K562 (cell line): ENCODE data around the gene LYAR. TPM values are rescaled to one million over a fixed set of nuclear protein-coding genes. Genes with fewer than 3 reads are reported as not detected.

Source experiments
- AFF4 ChIP-seq: sonication (generic); formaldehyde crosslinking; IDR thresholded peaks from 2 replicates; pipeline ENCODE4 v1.8.0; 2023; ENCODE audit warnings: mild to moderate bottlenecking, missing genetic modification reagents
- ARID3B ChIP-seq: fragments of 250-450 bp; sonication (Bioruptor Pico); IDR thresholded peaks from 2 replicates; pipeline ENCODE4 v1.4.0; 2020; ENCODE audit warnings: borderline replicate concordance
- CBX5 ChIP-seq: IDR thresholded peaks from 2 replicates; pipeline ENCODE4 v1.6.1; 2014; ENCODE audit warnings: low read depth, borderline replicate concordance
- E2F5 ChIP-seq: sonication (generic); formaldehyde crosslinking; IDR thresholded peaks from 2 replicates; pipeline ENCODE4 v1.8.0; 2022; ENCODE audit warnings: mild to moderate bottlenecking, missing genetic modification reagents
- ETS1 ChIP-seq: conservative IDR thresholded peaks from 2 replicates; pipeline ENCODE4 v1.6.1; 2011; ENCODE audit warnings: low read depth, mild to moderate bottlenecking, low read length; ENCODE audit not compliant: control insufficient read depth
- ETV6 ChIP-seq, 3 experiments: fragments of 150-350 bp in 1 of 3; sonication (generic) in 1 of 3; formaldehyde crosslinking in 1 of 3; IDR thresholded peaks; 2 replicates each; pipeline versions ENCODE4 v1.6.1 to v1.8.0; 2014 to 2022; ENCODE audit warnings: borderline replicate concordance in 2 of 3, low read depth in 2 of 3, antibody characterized with exemption in 1 of 3, low read length in 1 of 3, mild to moderate bottlenecking in 1 of 3, missing genetic modification reagents in 1 of 3
- FOXP1 ChIP-seq: sonication (generic); formaldehyde crosslinking; IDR thresholded peaks from 2 replicates; pipeline ENCODE4 v1.8.0; 2022; ENCODE audit warnings: mild to moderate bottlenecking, missing genetic modification reagents
- GTF2F1 ChIP-seq: IDR thresholded peaks from 2 replicates; pipeline ENCODE4 v1.6.1; 2011; ENCODE audit warnings: low read depth, low read length, improper control_type of control experiment
- MCM3 ChIP-seq: fragments of 450-650 bp; IDR thresholded peaks from 2 replicates; pipeline ENCODE4 v1.6.1; 2016
- MCM5 ChIP-seq: fragments of 450-650 bp; IDR thresholded peaks from 2 replicates; pipeline ENCODE4 v1.6.1; 2016; ENCODE audit warnings: low read depth
- MEIS2 ChIP-seq: fragments of 450-650 bp; IDR thresholded peaks from 2 replicates; pipeline ENCODE4 v1.6.1; 2014; ENCODE audit warnings: mild to moderate bottlenecking; ENCODE audit not compliant: partially characterized antibody
- TAF15 ChIP-seq: fragments of 200-400 bp; formaldehyde crosslinking; IDR thresholded peaks from 2 replicates; pipeline ENCODE4 v1.6.1; 2017; ENCODE audit warnings: mild to moderate bottlenecking, low read depth, low read length, moderate library complexity
- TCF7 ChIP-seq: sonication (generic); IDR thresholded peaks from 2 replicates; pipeline ENCODE4 v1.6.1; 2016; ENCODE audit warnings: antibody characterized with exemption, borderline replicate concordance
- TFAP4 ChIP-seq: sonication (generic); formaldehyde crosslinking; IDR thresholded peaks from 2 replicates; pipeline ENCODE4 v1.8.0; 2022; ENCODE audit warnings: missing genetic modification reagents, mild to moderate bottlenecking, moderate library complexity, borderline replicate concordance
- ZBTB17 ChIP-seq: fragments of 450-650 bp; formaldehyde crosslinking; IDR thresholded peaks from 2 replicates; pipeline ENCODE4 v1.4.0; 2020; ENCODE audit warnings: mild to moderate bottlenecking
- ZNF551 ChIP-seq: fragments of 250-450 bp; sonication (Bioruptor Pico); IDR thresholded peaks from 2 replicates; pipeline ENCODE4 v1.5.0; 2021; ENCODE audit warnings: mild to moderate bottlenecking, moderate library complexity
- polyA plus RNA-seq, 8 experiments: library from polyadenylated mRNA; depleted of rRNA in 4 of 8; stranded (reverse) in 5 of 8; unstranded in 3 of 8; fragments of >200 nt; fragmentation: Nextera tagmentation in 2 of 8; fragmentation: Illumina TruSeq in 1 of 8; extraction: Ambion mirVana in 2 of 8; extraction: Trizol in 1 of 8; gene quantifications; 2 replicates each; pipeline versions ENCODE4 v1.2.1 to v1.2.3, GENCODE V29; 2011 to 2014; ENCODE audit warnings: inconsistent platforms in 1 of 8, missing spikeins in 1 of 8
- total RNA-seq, 7 experiments: library from RNA; depleted of rRNA in 6 of 7; stranded (reverse); fragments of >200 nt in 6 of 7; fragmentation: Illumina TruSeq in 2 of 7; extraction: Trizol in 2 of 7; gene quantifications; 2 replicates each; pipeline versions ENCODE4 v1.2.1 to v1.2.3, GENCODE V29; 2011 to 2021; ENCODE audit warnings: low replicate concordance in 1 of 7

Gene LYAR
- total and polyA plus RNA-seq, 9 of the 15 experiments (the other 6 are each of a cell fraction or from before 2014, with no cell fraction given) = 28.3 to 172 (median 127) TPM

- TF ChIP-seq ETS1 = peak; percentile 19; the same call in 1 of the 2 replicates
- no peak for TF ChIP-seq MCM5
- no peak; the same call in 1 of the 2 replicates for TF ChIP-seq CBX5
- TF ChIP-seq TFAP4 (CRISPR knock-in tag) = peak; percentile 98
- TF ChIP-seq AFF4 (CRISPR knock-in tag) = 0 out of 2 replicates have a peak, but pooled peaks have one; percentile 56
- TF ChIP-seq MCM3 = no peak
- no peak for TF ChIP-seq ARID3B (CRISPR knock-in tag)
- no peak for TF ChIP-seq E2F5
- TF ChIP-seq ZNF551 (CRISPR knock-in tag) = no peak
- TF ChIP-seq TAF15 = no peak
- 0 out of 2 replicates have a peak, but pooled peaks have one; percentile 44 for TF ChIP-seq TCF7
- no peak for TF ChIP-seq MEIS2
- TF ChIP-seq FOXP1 = no peak
- TF ChIP-seq ETV6 (IDR thresholded peaks at IDR 0.05; ENCODE audit: borderline replicate concordance in 1 of 2, low read depth in 2 of 2, low read length in 1 of 2) = 0 out of 4 replicates have a peak, but pooled peaks of 1 of the 2 experiments have one; percentile 25
- TF ChIP-seq ETV6 (CRISPR knock-in tag; IDR thresholded peaks at IDR 0.05; ENCODE audit: borderline replicate concordance) = no peak
- 0 out of 2 replicates have a peak, but pooled peaks have one; percentile 31 for TF ChIP-seq GTF2F1
- TF ChIP-seq ZBTB17 (CRISPR knock-in tag) = peak; percentile 89
Observed at GRCh38 chr4:4248029-4248884, 41.7 kb downstream of the LYAR start, which contains the start of gene TMEM128 (continued).
